A673 (cell line): Measurements from ENCODE around the gene MICALL2. TPM values are rescaled to one million over a fixed set of nuclear protein-coding genes. Genes with fewer than 3 reads are reported as not detected.

ENCODE experiments used
- BruUV-seq: library from RNA; stranded (reverse); fragments of 400-500 nt; replicated peaks from 2 replicates; lab custom pipeline; 2021; lab: Mats Ljungman, UMichigan
- CTCF ChIA-PET: fragments of 300-600 bp; sonication (Branson Sonifier 250); formaldehyde crosslinking; loops from one replicate; lab custom pipeline; 2022; ENCODE audit warnings: antibody characterized with exemption; lab: Charles Lee
- POLR2A ChIA-PET: fragments of 300-600 bp; sonication (Branson Sonifier 250); formaldehyde crosslinking; loops from one replicate; lab custom pipeline; 2022; ENCODE audit warnings: antibody characterized with exemption; ENCODE audit not compliant: low non-redundant PET; lab: Charles Lee
- DNase-seq: peaks from one replicate; pipeline ENCODE4 v3.0.0-alpha.2; 2015; ENCODE audit warnings: low spot score
- H3K27ac ChIP-seq: fragments of 200-600 bp; sonication (generic); 2 replicates; pipeline ENCODE4 v1.5.1; 2016; ENCODE audit warnings: mixed run types, low read depth, mild to moderate bottlenecking, mixed read lengths, antibody characterized with exemption, low read length; ENCODE audit not compliant: poor library complexity, severe bottlenecking
- H3K27me3 ChIP-seq: fragments of 200-600 bp; sonication (generic); replicated peaks from 2 replicates; pipeline ENCODE4 v1.6.1; 2017; ENCODE audit warnings: mixed run types, low read depth, mild to moderate bottlenecking, mixed read lengths, antibody characterized with exemption, low read length; ENCODE audit not compliant: insufficient read depth, poor library complexity
- H3K36me3 ChIP-seq: fragments of 200-600 bp; sonication (generic); 2 replicates; pipeline ENCODE4 v1.6.1; 2016; ENCODE audit warnings: mixed run types, mild to moderate bottlenecking, mixed read lengths, antibody characterized with exemption, low read length; ENCODE audit not compliant: insufficient read depth, poor library complexity, severe bottlenecking
- H3K4me1 ChIP-seq: fragments of 200-600 bp; sonication (generic); 2 replicates; pipeline ENCODE4 v1.6.1; 2017; ENCODE audit warnings: mixed run types, mild to moderate bottlenecking, mixed read lengths, antibody characterized with exemption, low read length; ENCODE audit not compliant: insufficient read depth, poor library complexity, severe bottlenecking
- H3K4me3 ChIP-seq: fragments of 200-600 bp; sonication (generic); 2 replicates; pipeline ENCODE4 v1.5.1; 2016; ENCODE audit warnings: low read depth, mixed run types, mild to moderate bottlenecking, mixed read lengths, low read length; ENCODE audit not compliant: poor library complexity, severe bottlenecking
- H3K9me3 ChIP-seq: fragments of 200-600 bp; sonication (generic); 2 replicates; pipeline ENCODE4 v1.6.1; 2016; ENCODE audit warnings: mixed run types, low read depth, mild to moderate bottlenecking, mixed read lengths, antibody characterized with exemption, low read length; ENCODE audit not compliant: poor library complexity, severe bottlenecking
- CTCF ChIP-seq: fragments of 300-800, 200-600 bp; sonication (generic); conservative IDR thresholded peaks from 2 replicates; pipeline ENCODE4 v1.5.1; 2017; ENCODE audit warnings: low read depth, mild to moderate bottlenecking, antibody characterized with exemption, low read length, moderate library complexity, mixed read lengths
- EZH2 ChIP-seq: fragments of 200-600 bp; sonication (generic); IDR thresholded peaks from 2 replicates; pipeline ENCODE4 v1.6.1; 2017; ENCODE audit warnings: borderline replicate concordance, low read depth, mild to moderate bottlenecking, mixed read lengths, antibody characterized with exemption, low read length; ENCODE audit not compliant: poor library complexity, severe bottlenecking
- intact Hi-C: fragments of 100-400 bp; cut with micrococcal nuclease; formaldehyde crosslinking; loops from one replicate; pipeline ENCODE4 v1.10.0; 2022; ENCODE audit not compliant: unreplicated experiment
- total RNA-seq: library from RNA; stranded (reverse); gene quantifications from 2 replicates; pipeline ENCODE4 v1.2.3, GENCODE V29; 2021

MICALL2 gene
- total RNA-seq, 1 experiment from 2014 or later = 10.1 TPM

- H3K27ac ChIP-seq = no peak overlapping the region
- no TSS peak for BruUV-seq
- CTCF ChIA-PET = no interaction called here
- no peaks in the 10 kb centered on the region for H3K4me1 ChIP-seq
- no peak for DNase-seq
- H3K27me3 ChIP-seq = no peaks in the 10 kb centered on the region
- TF ChIP-seq EZH2 (no peak), CTCF (no peak)
- H3K4me3 ChIP-seq = no peak overlapping the region
- POLR2A ChIA-PET = no interaction called here
- no peaks in the 10 kb centered on the region for H3K9me3 ChIP-seq
- peaks cover 30% of the 10 kb centered on the region for H3K36me3 ChIP-seq
- intact Hi-C loops = no loop called here
Measured at GRCh38 chr7:1498370-1499305, 39.4 kb upstream of the MICALL2 start.

- no peak for TF ChIP-seq CTCF
- TF ChIP-seq EZH2 = no peak
- peaks cover 22% of the 10 kb centered on the region for H3K36me3 ChIP-seq
- no peak for DNase-seq
- no peak overlapping the region for H3K27ac ChIP-seq
- CTCF ChIA-PET = no interaction called here
- H3K27me3 ChIP-seq = no peaks in the 10 kb centered on the region
- POLR2A ChIA-PET = no interaction called here
- intact Hi-C loops = no loop called here
- H3K4me1 ChIP-seq = no peaks in the 10 kb centered on the region
- no peak overlapping the region for H3K4me3 ChIP-seq
- no TSS peak for BruUV-seq
- no peaks in the 10 kb centered on the region for H3K9me3 ChIP-seq
Measured at GRCh38 chr7:1497293-1497927, 38.1 kb upstream of the MICALL2 start.

- CTCF ChIA-PET = no interaction called here
- H3K36me3 ChIP-seq = peaks cover 18% of the 10 kb centered on the region
Measured at GRCh38 chr7:1496531-1497292, 37.4 kb upstream of the MICALL2 start.

More at GRCh38 chr7:1496531-1497292, 37.4 kb upstream of the MICALL2 start:
- no peak overlapping the region for H3K4me3 ChIP-seq
- no peak overlapping the region for H3K27ac ChIP-seq
- H3K9me3 ChIP-seq = no peaks in the 10 kb centered on the region
- BruUV-seq = no TSS peak
- intact Hi-C loops = no loop called here
- TF ChIP-seq EZH2 (no peak), CTCF (no peak)
- no peak for DNase-seq
- H3K27me3 ChIP-seq = no peaks in the 10 kb centered on the region
- POLR2A ChIA-PET = no interaction called here
- H3K4me1 ChIP-seq = no peaks in the 10 kb centered on the region
